ENCODE measurements around the gene ZNF672.
"Not testable (repeated sequence)": the region's sequence is repeated elsewhere in the genome, so short reads cannot be mapped to it uniquely, and the experiment has no call there.

Gene ZNF672

GRCh38 chr1:248798791-248799190 lies 39.2 kb upstream of the ZNF672 start:
- Histone ChIP-seq H3K4me3 (no peak overlapping the region), H3K27ac (no peak overlapping the region)
- no peak for TF ChIP-seq CTCF (IDR thresholded peaks at IDR 0.05)
- no peak for DNase-seq (ENCODE audit: low spot score)

- H3K27ac ChIP-seq: no peak overlapping the region
- TF ChIP-seq CTCF (IDR thresholded peaks at IDR 0.05): no peak
- no peak overlapping the region for H3K4me3 ChIP-seq
- no peak for DNase-seq (ENCODE audit: low spot score)
Observed at GRCh38 chr1:248800459-248800858, 37.6 kb upstream of the ZNF672 start.

DNA sequence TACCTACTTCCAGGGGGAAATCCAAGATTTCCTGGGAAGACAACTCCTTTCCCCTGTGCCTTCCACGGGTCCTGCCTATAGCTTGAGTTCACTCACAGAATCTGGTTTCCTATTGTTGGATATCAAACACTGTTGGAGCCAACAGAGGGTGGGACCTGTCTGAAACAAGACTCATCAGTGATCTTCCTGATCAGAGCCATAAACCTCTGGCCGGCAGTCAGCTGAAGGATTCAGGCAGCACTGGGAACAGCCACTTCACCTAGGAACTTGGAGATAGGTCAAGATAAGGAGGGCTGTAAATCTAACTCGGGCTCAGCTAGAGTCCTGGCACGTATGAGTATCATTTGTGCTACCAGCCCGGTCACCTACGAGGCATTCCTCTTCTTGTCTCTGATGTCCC lies 35.6 kb upstream of the ZNF672 start:
- Histone ChIP-seq H3K27ac (no peak overlapping the region), H3K4me3 (no peak overlapping the region)
- no peak for TF ChIP-seq CTCF (IDR thresholded peaks at IDR 0.05)
- no peak for DNase-seq (ENCODE audit: low spot score)

GRCh38 chr1:248803501-248803900 lies 34.5 kb upstream of the ZNF672 start:
- DNase-seq (ENCODE audit: low spot score); H3K27ac ChIP-seq; H3K4me3 ChIP-seq: not testable (repeated sequence)

- no peak for TF ChIP-seq CTCF (IDR thresholded peaks at IDR 0.05)
- DNase-seq (ENCODE audit: low spot score): no peak
- no peak overlapping the region for H3K4me3 ChIP-seq
- H3K27ac ChIP-seq: peak overlapping the region in 1 of 2 donors; percentile 3
Observed at GRCh38 chr1:248804771-248805681, 33.0 kb upstream of the ZNF672 start.

- no peak for TF ChIP-seq CTCF (IDR thresholded peaks at IDR 0.05)
- no peak for DNase-seq (ENCODE audit: low spot score)
- H3K4me3 ChIP-seq: no peak overlapping the region
- peak overlapping the region in 1 of 2 donors; percentile 3 for H3K27ac ChIP-seq
Observed at GRCh38 chr1:248805876-248806275, 32.1 kb upstream of the ZNF672 start.

- no peak for DNase-seq (ENCODE audit: low spot score)
- Histone ChIP-seq H3K4me3 (no peak overlapping the region), H3K27ac (no peak overlapping the region)
- peak; percentile 31 for TF ChIP-seq CTCF (IDR thresholded peaks at IDR 0.05)
Observed at GRCh38 chr1:248807067-248807737, 30.8 kb upstream of the ZNF672 start.
